SK-N-SH (cell line): Measurements from ENCODE around the gene RNU6-9. TPM values are rescaled to one million over a fixed set of nuclear protein-coding genes. Genes with fewer than 3 reads are reported as not detected.

Source experiments
- CTCF ChIA-PET: fragments of 300-600, 350-600 bp; formaldehyde crosslinking; extraction: SDS; loops from one replicate; lab custom pipeline; 2021; lab: Yijun Ruan, JAX
- POLR2A ChIA-PET: fragments of 350-600 bp; sonication (Branson Sonifier 250); formaldehyde crosslinking; extraction: SDS; loops from one replicate; lab custom pipeline; 2020; ENCODE audit warnings: antibody characterized with exemption, inconsistent platforms; lab: Yijun Ruan, JAX
- DNase-seq: peaks from one replicate; pipeline ENCODE4 v3.0.0; 2012
- H2AFZ ChIP-seq: fragments of 200-600 bp; sonication (generic); 2 replicates; pipeline ENCODE4 v1.8.1; 2016; ENCODE audit warnings: antibody characterized with exemption, mild to moderate bottlenecking, low read depth
- H3F3A ChIP-seq: fragments of 200-600 bp; sonication (generic); replicated peaks from 2 replicates; pipeline ENCODE3; 2016; ENCODE audit warnings: antibody characterized with exemption, mild to moderate bottlenecking; ENCODE audit not compliant: insufficient read depth
- H3K27ac ChIP-seq, 2 experiments: fragments of 200-500 bp in 1 of 2; fragments of 200-600 bp in 1 of 2; sonication (Bioruptor generic) in 1 of 2; sonication (generic), shearing (Covaris generic) in 1 of 2; 2 replicates each; pipeline versions ENCODE4 v1.5.1 to v1.6.1; 2014 to 2016; ENCODE audit warnings: low read depth in 2 of 2, inconsistent platforms in 1 of 2, low read length in 1 of 2, mild to moderate bottlenecking in 1 of 2, mixed read lengths in 1 of 2
- H3K27me3 ChIP-seq: fragments of 200-600 bp; sonication (generic), shearing (Covaris generic); 2 replicates; pipeline ENCODE4 v1.6.1; 2016; ENCODE audit warnings: mixed run types; ENCODE audit not compliant: insufficient read depth
- H3K36me3 ChIP-seq, 2 experiments: fragments of 200-500 bp in 1 of 2; fragments of 200-600 bp in 1 of 2; sonication (Bioruptor generic) in 1 of 2; sonication (generic) in 1 of 2; replicated peaks in 1 of 2; 2 replicates each; pipeline versions ENCODE3 to v1.5.1; 2014 to 2016; ENCODE audit warnings: low read length in 1 of 2, mild to moderate bottlenecking in 1 of 2; ENCODE audit not compliant: insufficient read depth in 2 of 2, control insufficient read depth in 1 of 2
- H3K4me1 ChIP-seq, 2 experiments: fragments of 200-500 bp in 1 of 2; fragments of 200-600 bp in 1 of 2; sonication (Bioruptor generic) in 1 of 2; sonication (generic), shearing (Covaris generic) in 1 of 2; 2 replicates each; pipeline versions ENCODE4 v1.5.1 to v1.6.1; 2014 to 2016; ENCODE audit warnings: low read depth in 1 of 2, low read length in 1 of 2, mixed run types in 1 of 2; ENCODE audit not compliant: insufficient read depth in 2 of 2, control insufficient read depth in 1 of 2
- H3K4me2 ChIP-seq: fragments of 200-600 bp; sonication (generic), shearing (Covaris generic); 2 replicates; pipeline ENCODE4 v1.6.1; 2017; ENCODE audit warnings: mixed run types
- H3K4me3 ChIP-seq, 2 experiments: fragments of 200-500 bp in 1 of 2; fragments of 200-600 bp in 1 of 2; sonication (Bioruptor generic) in 1 of 2; sonication (generic), shearing (Covaris generic) in 1 of 2; 2 replicates each; pipeline versions ENCODE4 v1.5.1 to v1.8.1; 2014 to 2016; ENCODE audit warnings: low read depth in 2 of 2, inconsistent platforms in 1 of 2, low read length in 1 of 2, mild to moderate bottlenecking in 1 of 2, mixed read lengths in 1 of 2, moderate library complexity in 1 of 2
- H3K79me2 ChIP-seq: fragments of 200-600 bp; sonication (generic); 2 replicates; pipeline ENCODE4 v1.8.1; 2017; ENCODE audit warnings: mild to moderate bottlenecking; ENCODE audit not compliant: insufficient read depth
- H3K9ac ChIP-seq: fragments of 200-600 bp; sonication (generic); 2 replicates; pipeline ENCODE4 v1.6.1; 2017; ENCODE audit warnings: mixed run types
- H3K9me2 ChIP-seq: fragments of 200-600 bp; sonication (generic); 2 replicates; pipeline ENCODE4 v1.6.1; 2017; ENCODE audit warnings: mixed run types
- H3K9me3 ChIP-seq: fragments of 200-600 bp; sonication (generic); 2 replicates; pipeline ENCODE4 v1.6.1; 2017; ENCODE audit warnings: mixed run types, mild to moderate bottlenecking, moderate library complexity
- H4K20me1 ChIP-seq: fragments of 200-600 bp; sonication (generic); 2 replicates; pipeline ENCODE4 v1.6.1; 2017; ENCODE audit warnings: mild to moderate bottlenecking, mixed run types; ENCODE audit not compliant: insufficient read depth
- CHD2 ChIP-seq: fragments of 150-350 bp; IDR thresholded peaks from 2 replicates; pipeline ENCODE4 v1.6.1; 2018; ENCODE audit warnings: low read length; ENCODE audit not compliant: partially characterized antibody
- EP300 ChIP-seq, 2 experiments: IDR thresholded peaks; 2 replicates each; pipeline versions ENCODE4 v1.4.0 to v1.6.1; 2012; ENCODE audit warnings: borderline replicate concordance in 1 of 2, low read depth in 1 of 2, low read length in 1 of 2
- FOSL2 ChIP-seq: IDR thresholded peaks from 2 replicates; pipeline ENCODE4 v1.4.0; 2012; ENCODE audit warnings: low read depth, mild to moderate bottlenecking, moderate library complexity, borderline replicate concordance
- FOXM1 ChIP-seq: IDR thresholded peaks from 2 replicates; pipeline ENCODE4 v1.4.0; 2012; ENCODE audit warnings: low read depth, mild to moderate bottlenecking
- IRF3 ChIP-seq: fragments of 150-350 bp; IDR thresholded peaks from 2 replicates; pipeline ENCODE4 v1.6.1; 2016; ENCODE audit warnings: mild to moderate bottlenecking, low read depth, low read length
- MAX ChIP-seq: IDR thresholded peaks from 2 replicates; pipeline ENCODE4 v1.4.0; 2012; ENCODE audit warnings: low read depth
- MXI1 ChIP-seq: IDR thresholded peaks from 2 replicates; pipeline ENCODE4 v1.6.1; 2012; ENCODE audit warnings: mild to moderate bottlenecking, low read depth, low read length, improper control_type of control experiment
- NFIC ChIP-seq: IDR thresholded peaks from 2 replicates; pipeline ENCODE4 v1.4.0; 2012; ENCODE audit warnings: borderline replicate concordance
- POLR2AphosphoS5 ChIP-seq: IDR thresholded peaks from 2 replicates; pipeline ENCODE4 v1.6.1; 2012; ENCODE audit warnings: low read depth, low read length
- RCOR1 ChIP-seq: fragments of 150-350 bp; IDR thresholded peaks from 2 replicates; pipeline ENCODE4 v1.6.1; 2017; ENCODE audit warnings: antibody characterized with exemption, low read length
- RFX5 ChIP-seq: IDR thresholded peaks from 2 replicates; pipeline ENCODE4 v1.6.1; 2012; ENCODE audit warnings: mild to moderate bottlenecking, improper control_type of control experiment, low read length
- RXRA ChIP-seq: IDR thresholded peaks from 2 replicates; pipeline ENCODE4 v1.4.0; 2012; ENCODE audit warnings: low read depth, mild to moderate bottlenecking, borderline replicate concordance
- SIN3A ChIP-seq: IDR thresholded peaks from 2 replicates; pipeline ENCODE4 v1.6.1; 2012; ENCODE audit warnings: low read depth, mild to moderate bottlenecking, low read length, moderate library complexity, borderline replicate concordance
- SMC3 ChIP-seq: IDR thresholded peaks from 2 replicates; pipeline ENCODE4 v1.6.1; 2012; ENCODE audit warnings: low read depth, low read length, improper control_type of control experiment
- TAF1 ChIP-seq: IDR thresholded peaks from 2 replicates; pipeline ENCODE4 v1.6.1; 2012; ENCODE audit warnings: low read depth, mild to moderate bottlenecking, low read length, moderate library complexity, borderline replicate concordance
- TCF12 ChIP-seq: IDR thresholded peaks from 2 replicates; pipeline ENCODE4 v1.4.0; 2012
- YY1 ChIP-seq: IDR thresholded peaks from 2 replicates; pipeline ENCODE4 v1.4.0; 2012; ENCODE audit warnings: low read depth, mild to moderate bottlenecking
- WGBS: methylation state at CpG from one replicate; pipeline ENCODE4 v1.1.6; 2017; ENCODE audit warnings: low lambda C conversion rate; 5-methylcytosine and 5-hydroxymethylcytosine counted together
- polyA plus RNA-seq, 3 experiments: library from polyadenylated mRNA; depleted of rRNA; stranded (reverse); fragments of >200 nt; gene quantifications; 2 replicates each; pipeline ENCODE4 v1.2.3, GENCODE V29; 2012
- TF ChIP-seq, protein P1 (sequence below): IDR thresholded peaks from 2 replicates; pipeline ENCODE4; 2012
- TF ChIP-seq, protein P2 (sequence below): fragments of 200-600 bp; sonication (generic); IDR thresholded peaks from 2 replicates; pipeline ENCODE4 v1.6.1; 2017; ENCODE audit warnings: antibody characterized with exemption, mild to moderate bottlenecking, moderate library complexity
- TF ChIP-seq, protein P3 (sequence below): IDR thresholded peaks from 2 replicates; pipeline ENCODE4 v1.4.0; 2012; ENCODE audit warnings: low read depth, borderline replicate concordance

Gene RNU6-9
- polyA plus RNA-seq, 1 of the 3 experiments (the other 2 are of a cell fraction): not detected

GRCh38 chr19:903266-903797, 10.0 kb downstream of the RNU6-9 start:
- Histone ChIP-seq H3K27me3 (no peaks in the 10 kb centered on the region), H3K9me2 (no peaks in the 10 kb centered on the region), H3K4me2 (no peak overlapping the region), H2AFZ (no peak overlapping the region), H3K9me3 (no peaks in the 10 kb centered on the region)
- CTCF ChIA-PET: interaction anchor here (1.5 to 1.7 kb wide), 2 partner anchors 11 to 19 kb away, joined by 3 to 5 read pairs; no protein-coding TSS in a partner anchor
- no peak for TF ChIP-seq RXRA
- TF ChIP-seq YY1: no peak
- no peak for TF ChIP-seq MAX
- no peak for TF ChIP-seq NFIC
- TF ChIP-seq, protein P1, sequence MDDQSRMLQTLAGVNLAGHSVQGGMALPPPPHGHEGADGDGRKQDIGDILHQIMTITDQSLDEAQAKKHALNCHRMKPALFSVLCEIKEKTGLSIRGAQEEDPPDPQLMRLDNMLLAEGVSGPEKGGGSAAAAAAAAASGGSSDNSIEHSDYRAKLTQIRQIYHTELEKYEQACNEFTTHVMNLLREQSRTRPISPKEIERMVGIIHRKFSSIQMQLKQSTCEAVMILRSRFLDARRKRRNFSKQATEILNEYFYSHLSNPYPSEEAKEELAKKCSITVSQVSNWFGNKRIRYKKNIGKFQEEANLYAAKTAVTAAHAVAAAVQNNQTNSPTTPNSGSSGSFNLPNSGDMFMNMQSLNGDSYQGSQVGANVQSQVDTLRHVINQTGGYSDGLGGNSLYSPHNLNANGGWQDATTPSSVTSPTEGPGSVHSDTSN: no peak
- TF ChIP-seq FOSL2: no peak
- TF ChIP-seq RCOR1: no peak
- no peak for TF ChIP-seq SMC3
- no peak for TF ChIP-seq MXI1
- TF ChIP-seq TCF12: no peak
- TF ChIP-seq, protein P2, sequence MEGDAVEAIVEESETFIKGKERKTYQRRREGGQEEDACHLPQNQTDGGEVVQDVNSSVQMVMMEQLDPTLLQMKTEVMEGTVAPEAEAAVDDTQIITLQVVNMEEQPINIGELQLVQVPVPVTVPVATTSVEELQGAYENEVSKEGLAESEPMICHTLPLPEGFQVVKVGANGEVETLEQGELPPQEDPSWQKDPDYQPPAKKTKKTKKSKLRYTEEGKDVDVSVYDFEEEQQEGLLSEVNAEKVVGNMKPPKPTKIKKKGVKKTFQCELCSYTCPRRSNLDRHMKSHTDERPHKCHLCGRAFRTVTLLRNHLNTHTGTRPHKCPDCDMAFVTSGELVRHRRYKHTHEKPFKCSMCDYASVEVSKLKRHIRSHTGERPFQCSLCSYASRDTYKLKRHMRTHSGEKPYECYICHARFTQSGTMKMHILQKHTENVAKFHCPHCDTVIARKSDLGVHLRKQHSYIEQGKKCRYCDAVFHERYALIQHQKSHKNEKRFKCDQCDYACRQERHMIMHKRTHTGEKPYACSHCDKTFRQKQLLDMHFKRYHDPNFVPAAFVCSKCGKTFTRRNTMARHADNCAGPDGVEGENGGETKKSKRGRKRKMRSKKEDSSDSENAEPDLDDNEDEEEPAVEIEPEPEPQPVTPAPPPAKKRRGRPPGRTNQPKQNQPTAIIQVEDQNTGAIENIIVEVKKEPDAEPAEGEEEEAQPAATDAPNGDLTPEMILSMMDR: no peak
- no peak for TF ChIP-seq SIN3A
- TF ChIP-seq IRF3: no peak
- TF ChIP-seq POLR2AphosphoS5: no peak
- no peak for TF ChIP-seq FOXM1
- TF ChIP-seq RFX5: no peak
- TF ChIP-seq CHD2: no peak
- TF ChIP-seq EP300 (IDR thresholded peaks at IDR 0.05; ENCODE audit: borderline replicate concordance in 1 of 2, low read depth in 1 of 2, low read length in 1 of 2): no peak
- TF ChIP-seq, protein P3, sequence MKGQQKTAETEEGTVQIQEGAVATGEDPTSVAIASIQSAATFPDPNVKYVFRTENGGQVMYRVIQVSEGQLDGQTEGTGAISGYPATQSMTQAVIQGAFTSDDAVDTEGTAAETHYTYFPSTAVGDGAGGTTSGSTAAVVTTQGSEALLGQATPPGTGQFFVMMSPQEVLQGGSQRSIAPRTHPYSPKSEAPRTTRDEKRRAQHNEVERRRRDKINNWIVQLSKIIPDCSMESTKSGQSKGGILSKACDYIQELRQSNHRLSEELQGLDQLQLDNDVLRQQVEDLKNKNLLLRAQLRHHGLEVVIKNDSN: no peak
- no peak for TF ChIP-seq TAF1
- TF ChIP-seq, all 33 proteins: peak for 0
- Histone ChIP-seq H3K27ac (no peak overlapping the region), H3K4me1 (no peaks in the 10 kb centered on the region; a peak in 1 of 4 replicates), H3K36me3 (peaks cover 0 to 11% of the 10 kb centered on the region in 2 experiments), H4K20me1 (peaks cover 45% of the 10 kb centered on the region), H3K9ac (no peak overlapping the region), H3F3A (peaks cover 4% of the 10 kb centered on the region), H3K4me3 (no peak overlapping the region), H3K79me2 (peaks cover 60% of the 10 kb centered on the region)
- 80% methylated on average over 17 of the region's 32 CpGs for WGBS
- POLR2A ChIA-PET: no interaction called here
- peak; percentile 62 for DNase-seq
